GM23338 (cell line): Measurements from ENCODE around the gene ITGB5.

Experiments
- CREB1 ChIP-seq: fragments of 250-450 bp; sonication (Bioruptor Pico); IDR thresholded peaks from 2 replicates; pipeline ENCODE4 v1.5.0; 2020; ENCODE audit warnings: low read depth, mild to moderate bottlenecking, moderate library complexity
- EZH2 ChIP-seq: fragments of 200-600 bp; sonication (generic); IDR thresholded peaks from one replicate; pipeline ENCODE4 v1.8.0; 2017; ENCODE audit warnings: antibody characterized with exemption, mild to moderate bottlenecking, low read depth; ENCODE audit not compliant: unreplicated experiment
- NANOG ChIP-seq: IDR thresholded peaks from 2 replicates; pipeline ENCODE4 v1.6.1; 2016; ENCODE audit warnings: antibody characterized with exemption, borderline replicate concordance
- POLR2AphosphoS5 ChIP-seq: IDR thresholded peaks from 2 replicates; pipeline ENCODE4 v1.6.1; 2016; ENCODE audit warnings: antibody characterized with exemption, low read depth
- STAT1 ChIP-seq: IDR thresholded peaks from one replicate; pipeline ENCODE4 v1.6.1; 2016; ENCODE audit warnings: antibody characterized with exemption; ENCODE audit not compliant: unreplicated experiment
- ZNF331 ChIP-seq: fragments of 250-450 bp; sonication (Bioruptor Pico); IDR thresholded peaks from 2 replicates; pipeline ENCODE4 v1.5.0; 2020; ENCODE audit warnings: low read depth, mild to moderate bottlenecking, moderate library complexity
- TF ChIP-seq, protein P1 (sequence below), 2 experiments: fragments of 200-600 bp in 1 of 2; sonication (generic) in 1 of 2; conservative IDR thresholded peaks; 2 replicates each; pipeline versions ENCODE4 v1.5.1 to v1.6.1; 2016 to 2017; ENCODE audit warnings: antibody characterized with exemption in 2 of 2, low read depth in 2 of 2, mild to moderate bottlenecking in 2 of 2, moderate library complexity in 1 of 2
- TF ChIP-seq, protein P2 (sequence below): fragments of 250-450 bp; sonication (Bioruptor Pico); IDR thresholded peaks from 2 replicates; pipeline ENCODE4 v1.5.0; 2020; ENCODE audit warnings: mild to moderate bottlenecking, moderate library complexity
- TF ChIP-seq, protein P3 (sequence below): IDR thresholded peaks from one replicate; pipeline ENCODE4 v1.6.1; 2018; ENCODE audit warnings: antibody characterized with exemption; ENCODE audit not compliant: unreplicated experiment

DNA sequence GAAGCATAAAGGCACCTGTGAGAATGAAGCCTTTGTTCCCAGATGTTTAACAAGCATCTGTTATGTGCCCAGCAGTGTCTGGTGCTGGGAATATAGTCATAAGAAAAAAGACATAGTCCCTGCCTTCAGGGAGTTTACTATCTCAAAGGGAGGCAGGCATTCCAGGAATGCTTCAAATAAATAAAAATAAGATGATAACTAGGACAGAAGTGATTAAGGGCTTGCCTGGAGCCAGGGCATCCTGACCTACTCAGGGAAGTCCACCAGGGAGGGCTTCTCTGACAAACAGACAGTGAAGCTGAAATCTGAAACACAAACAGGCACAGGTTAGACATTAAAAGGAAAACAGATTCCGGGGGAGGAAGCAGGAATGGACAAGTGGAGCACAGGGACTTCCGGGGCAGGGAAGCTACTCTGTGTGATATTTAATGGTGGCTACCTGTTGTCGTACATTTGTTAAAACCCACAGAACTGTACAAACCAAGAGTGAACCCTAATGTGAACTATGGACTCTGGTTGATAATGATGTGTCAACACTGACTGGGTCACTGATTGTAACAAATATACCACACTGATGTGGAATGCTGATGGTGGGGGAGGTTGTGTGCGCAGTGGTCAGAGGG, 53.3 kb downstream of the ITGB5 start:
- TF ChIP-seq, protein P1, sequence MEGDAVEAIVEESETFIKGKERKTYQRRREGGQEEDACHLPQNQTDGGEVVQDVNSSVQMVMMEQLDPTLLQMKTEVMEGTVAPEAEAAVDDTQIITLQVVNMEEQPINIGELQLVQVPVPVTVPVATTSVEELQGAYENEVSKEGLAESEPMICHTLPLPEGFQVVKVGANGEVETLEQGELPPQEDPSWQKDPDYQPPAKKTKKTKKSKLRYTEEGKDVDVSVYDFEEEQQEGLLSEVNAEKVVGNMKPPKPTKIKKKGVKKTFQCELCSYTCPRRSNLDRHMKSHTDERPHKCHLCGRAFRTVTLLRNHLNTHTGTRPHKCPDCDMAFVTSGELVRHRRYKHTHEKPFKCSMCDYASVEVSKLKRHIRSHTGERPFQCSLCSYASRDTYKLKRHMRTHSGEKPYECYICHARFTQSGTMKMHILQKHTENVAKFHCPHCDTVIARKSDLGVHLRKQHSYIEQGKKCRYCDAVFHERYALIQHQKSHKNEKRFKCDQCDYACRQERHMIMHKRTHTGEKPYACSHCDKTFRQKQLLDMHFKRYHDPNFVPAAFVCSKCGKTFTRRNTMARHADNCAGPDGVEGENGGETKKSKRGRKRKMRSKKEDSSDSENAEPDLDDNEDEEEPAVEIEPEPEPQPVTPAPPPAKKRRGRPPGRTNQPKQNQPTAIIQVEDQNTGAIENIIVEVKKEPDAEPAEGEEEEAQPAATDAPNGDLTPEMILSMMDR (conservative IDR thresholded peaks at IDR 0.05; ENCODE audit: low read depth in 2 of 2): no peak
- TF ChIP-seq EZH2: no peak
- TF ChIP-seq CREB1 (CRISPR knock-in tag): no peak
- no peak for TF ChIP-seq POLR2AphosphoS5
- TF ChIP-seq, protein P2, sequence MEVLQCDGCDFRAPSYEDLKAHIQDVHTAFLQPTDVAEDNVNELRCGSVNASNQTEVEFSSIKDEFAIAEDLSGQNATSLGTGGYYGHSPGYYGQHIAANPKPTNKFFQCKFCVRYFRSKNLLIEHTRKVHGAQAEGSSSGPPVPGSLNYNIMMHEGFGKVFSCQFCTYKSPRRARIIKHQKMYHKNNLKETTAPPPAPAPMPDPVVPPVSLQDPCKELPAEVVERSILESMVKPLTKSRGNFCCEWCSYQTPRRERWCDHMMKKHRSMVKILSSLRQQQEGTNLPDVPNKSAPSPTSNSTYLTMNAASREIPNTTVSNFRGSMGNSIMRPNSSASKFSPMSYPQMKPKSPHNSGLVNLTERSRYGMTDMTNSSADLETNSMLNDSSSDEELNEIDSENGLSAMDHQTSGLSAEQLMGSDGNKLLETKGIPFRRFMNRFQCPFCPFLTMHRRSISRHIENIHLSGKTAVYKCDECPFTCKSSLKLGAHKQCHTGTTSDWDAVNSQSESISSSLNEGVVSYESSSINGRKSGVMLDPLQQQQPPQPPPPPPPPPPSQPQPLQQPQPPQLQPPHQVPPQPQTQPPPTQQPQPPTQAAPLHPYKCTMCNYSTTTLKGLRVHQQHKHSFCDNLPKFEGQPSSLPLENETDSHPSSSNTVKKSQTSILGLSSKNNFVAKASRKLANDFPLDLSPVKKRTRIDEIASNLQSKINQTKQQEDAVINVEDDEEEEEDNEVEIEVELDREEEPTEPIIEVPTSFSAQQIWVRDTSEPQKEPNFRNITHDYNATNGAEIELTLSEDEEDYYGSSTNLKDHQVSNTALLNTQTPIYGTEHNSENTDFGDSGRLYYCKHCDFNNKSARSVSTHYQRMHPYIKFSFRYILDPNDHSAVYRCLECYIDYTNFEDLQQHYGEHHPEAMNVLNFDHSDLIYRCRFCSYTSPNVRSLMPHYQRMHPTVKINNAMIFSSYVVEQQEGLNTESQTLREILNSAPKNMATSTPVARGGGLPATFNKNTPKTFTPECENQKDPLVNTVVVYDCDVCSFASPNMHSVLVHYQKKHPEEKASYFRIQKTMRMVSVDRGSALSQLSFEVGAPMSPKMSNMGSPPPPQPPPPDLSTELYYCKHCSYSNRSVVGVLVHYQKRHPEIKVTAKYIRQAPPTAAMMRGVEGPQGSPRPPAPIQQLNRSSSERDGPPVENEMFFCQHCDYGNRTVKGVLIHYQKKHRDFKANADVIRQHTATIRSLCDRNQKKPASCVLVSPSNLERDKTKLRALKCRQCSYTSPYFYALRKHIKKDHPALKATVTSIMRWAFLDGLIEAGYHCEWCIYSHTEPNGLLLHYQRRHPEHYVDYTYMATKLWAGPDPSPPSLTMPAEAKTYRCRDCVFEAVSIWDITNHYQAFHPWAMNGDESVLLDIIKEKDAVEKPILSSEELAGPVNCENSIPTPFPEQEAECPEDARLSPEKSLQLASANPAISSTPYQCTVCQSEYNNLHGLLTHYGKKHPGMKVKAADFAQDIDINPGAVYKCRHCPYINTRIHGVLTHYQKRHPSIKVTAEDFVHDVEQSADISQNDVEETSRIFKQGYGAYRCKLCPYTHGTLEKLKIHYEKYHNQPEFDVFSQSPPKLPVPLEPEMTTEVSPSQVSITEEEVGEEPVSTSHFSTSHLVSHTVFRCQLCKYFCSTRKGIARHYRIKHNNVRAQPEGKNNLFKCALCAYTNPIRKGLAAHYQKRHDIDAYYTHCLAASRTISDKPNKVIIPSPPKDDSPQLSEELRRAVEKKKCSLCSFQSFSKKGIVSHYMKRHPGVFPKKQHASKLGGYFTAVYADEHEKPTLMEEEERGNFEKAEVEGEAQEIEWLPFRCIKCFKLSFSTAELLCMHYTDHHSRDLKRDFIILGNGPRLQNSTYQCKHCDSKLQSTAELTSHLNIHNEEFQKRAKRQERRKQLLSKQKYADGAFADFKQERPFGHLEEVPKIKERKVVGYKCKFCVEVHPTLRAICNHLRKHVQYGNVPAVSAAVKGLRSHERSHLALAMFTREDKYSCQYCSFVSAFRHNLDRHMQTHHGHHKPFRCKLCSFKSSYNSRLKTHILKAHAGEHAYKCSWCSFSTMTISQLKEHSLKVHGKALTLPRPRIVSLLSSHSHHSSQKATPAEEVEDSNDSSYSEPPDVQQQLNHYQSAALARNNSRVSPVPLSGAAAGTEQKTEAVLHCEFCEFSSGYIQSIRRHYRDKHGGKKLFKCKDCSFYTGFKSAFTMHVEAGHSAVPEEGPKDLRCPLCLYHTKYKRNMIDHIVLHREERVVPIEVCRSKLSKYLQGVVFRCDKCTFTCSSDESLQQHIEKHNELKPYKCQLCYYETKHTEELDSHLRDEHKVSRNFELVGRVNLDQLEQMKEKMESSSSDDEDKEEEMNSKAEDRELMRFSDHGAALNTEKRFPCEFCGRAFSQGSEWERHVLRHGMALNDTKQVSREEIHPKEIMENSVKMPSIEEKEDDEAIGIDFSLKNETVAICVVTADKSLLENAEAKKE: no peak
- TF ChIP-seq, protein P3, sequence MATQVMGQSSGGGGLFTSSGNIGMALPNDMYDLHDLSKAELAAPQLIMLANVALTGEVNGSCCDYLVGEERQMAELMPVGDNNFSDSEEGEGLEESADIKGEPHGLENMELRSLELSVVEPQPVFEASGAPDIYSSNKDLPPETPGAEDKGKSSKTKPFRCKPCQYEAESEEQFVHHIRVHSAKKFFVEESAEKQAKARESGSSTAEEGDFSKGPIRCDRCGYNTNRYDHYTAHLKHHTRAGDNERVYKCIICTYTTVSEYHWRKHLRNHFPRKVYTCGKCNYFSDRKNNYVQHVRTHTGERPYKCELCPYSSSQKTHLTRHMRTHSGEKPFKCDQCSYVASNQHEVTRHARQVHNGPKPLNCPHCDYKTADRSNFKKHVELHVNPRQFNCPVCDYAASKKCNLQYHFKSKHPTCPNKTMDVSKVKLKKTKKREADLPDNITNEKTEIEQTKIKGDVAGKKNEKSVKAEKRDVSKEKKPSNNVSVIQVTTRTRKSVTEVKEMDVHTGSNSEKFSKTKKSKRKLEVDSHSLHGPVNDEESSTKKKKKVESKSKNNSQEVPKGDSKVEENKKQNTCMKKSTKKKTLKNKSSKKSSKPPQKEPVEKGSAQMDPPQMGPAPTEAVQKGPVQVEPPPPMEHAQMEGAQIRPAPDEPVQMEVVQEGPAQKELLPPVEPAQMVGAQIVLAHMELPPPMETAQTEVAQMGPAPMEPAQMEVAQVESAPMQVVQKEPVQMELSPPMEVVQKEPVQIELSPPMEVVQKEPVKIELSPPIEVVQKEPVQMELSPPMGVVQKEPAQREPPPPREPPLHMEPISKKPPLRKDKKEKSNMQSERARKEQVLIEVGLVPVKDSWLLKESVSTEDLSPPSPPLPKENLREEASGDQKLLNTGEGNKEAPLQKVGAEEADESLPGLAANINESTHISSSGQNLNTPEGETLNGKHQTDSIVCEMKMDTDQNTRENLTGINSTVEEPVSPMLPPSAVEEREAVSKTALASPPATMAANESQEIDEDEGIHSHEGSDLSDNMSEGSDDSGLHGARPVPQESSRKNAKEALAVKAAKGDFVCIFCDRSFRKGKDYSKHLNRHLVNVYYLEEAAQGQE: no peak
- TF ChIP-seq ZNF331 (CRISPR knock-in tag): no peak
- no peak for TF ChIP-seq STAT1
- TF ChIP-seq NANOG: no peak
